HTERT RPE-1 (cell line): Measurements from ENCODE around the gene PLA2G4A.

Experiments used
- in situ Hi-C: fragments of 300-500 bp; cut with MboI; formaldehyde crosslinking; loops from 4 replicates; pipeline ENCODE4 v1.14.3; 2020; ENCODE audit warnings: low sequenced_read_pairs

PLA2G4A gene

GRCh38 chr1:186974774-186975181, 146.0 kb downstream of the PLA2G4A start:
- in situ Hi-C loops = no loop called here

- in situ Hi-C loops = no loop called here
These were observed 146.5 kb downstream of the PLA2G4A start for GRCh38 chr1:186975220-186975619.

DNA sequence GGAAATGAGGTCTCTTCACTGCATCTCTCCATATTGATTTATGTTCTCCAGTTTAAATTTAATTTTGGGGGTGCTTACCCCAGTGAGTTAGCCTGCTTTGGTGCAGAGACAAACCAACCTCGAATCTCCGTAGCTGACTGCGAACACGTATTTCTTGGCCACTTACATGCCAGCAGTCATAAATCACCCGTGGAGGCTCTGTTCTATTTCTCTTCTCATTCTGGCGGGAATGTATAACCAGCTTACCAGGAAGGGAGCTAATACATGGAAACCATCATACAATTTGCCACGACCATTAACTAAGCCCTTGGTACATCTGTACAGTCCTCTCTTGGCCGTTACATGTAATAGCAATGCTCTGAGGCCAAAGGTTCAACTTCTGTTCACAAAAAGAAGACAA, 148.0 kb downstream of the PLA2G4A start:
- in situ Hi-C loops = no loop called here

DNA sequence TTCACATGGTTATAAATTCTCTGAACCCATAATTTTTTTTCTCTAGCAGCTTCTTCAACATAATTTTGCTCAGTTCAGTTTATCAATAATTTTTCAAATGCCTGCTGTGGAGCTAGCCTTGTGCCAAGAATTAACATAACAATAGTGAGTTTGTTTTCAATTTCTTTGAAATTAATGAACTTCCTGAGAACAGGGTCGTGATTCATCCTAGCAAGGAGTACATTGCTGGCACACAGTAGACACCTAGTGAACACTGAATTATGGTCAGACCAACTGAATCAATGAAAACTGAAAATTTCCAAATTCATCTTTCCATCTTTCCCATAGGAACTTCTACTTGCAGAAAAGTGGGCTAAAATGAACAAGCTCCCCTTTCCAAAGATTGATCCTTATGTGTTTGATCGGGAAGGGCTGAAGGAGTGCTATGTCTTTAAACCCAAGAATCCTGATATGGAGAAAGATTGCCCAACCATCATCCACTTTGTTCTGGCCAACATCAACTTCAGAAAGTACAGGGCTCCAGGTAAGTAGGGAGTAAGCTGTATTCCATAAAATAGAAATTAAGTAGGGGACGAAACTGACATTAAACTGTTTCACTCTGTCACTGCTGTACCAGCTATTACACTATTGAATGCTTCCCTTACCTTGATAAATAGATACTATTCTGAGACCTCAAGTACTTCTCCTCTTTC, 148.7 kb downstream of the PLA2G4A start:
- in situ Hi-C loops = no loop called here

DNA sequence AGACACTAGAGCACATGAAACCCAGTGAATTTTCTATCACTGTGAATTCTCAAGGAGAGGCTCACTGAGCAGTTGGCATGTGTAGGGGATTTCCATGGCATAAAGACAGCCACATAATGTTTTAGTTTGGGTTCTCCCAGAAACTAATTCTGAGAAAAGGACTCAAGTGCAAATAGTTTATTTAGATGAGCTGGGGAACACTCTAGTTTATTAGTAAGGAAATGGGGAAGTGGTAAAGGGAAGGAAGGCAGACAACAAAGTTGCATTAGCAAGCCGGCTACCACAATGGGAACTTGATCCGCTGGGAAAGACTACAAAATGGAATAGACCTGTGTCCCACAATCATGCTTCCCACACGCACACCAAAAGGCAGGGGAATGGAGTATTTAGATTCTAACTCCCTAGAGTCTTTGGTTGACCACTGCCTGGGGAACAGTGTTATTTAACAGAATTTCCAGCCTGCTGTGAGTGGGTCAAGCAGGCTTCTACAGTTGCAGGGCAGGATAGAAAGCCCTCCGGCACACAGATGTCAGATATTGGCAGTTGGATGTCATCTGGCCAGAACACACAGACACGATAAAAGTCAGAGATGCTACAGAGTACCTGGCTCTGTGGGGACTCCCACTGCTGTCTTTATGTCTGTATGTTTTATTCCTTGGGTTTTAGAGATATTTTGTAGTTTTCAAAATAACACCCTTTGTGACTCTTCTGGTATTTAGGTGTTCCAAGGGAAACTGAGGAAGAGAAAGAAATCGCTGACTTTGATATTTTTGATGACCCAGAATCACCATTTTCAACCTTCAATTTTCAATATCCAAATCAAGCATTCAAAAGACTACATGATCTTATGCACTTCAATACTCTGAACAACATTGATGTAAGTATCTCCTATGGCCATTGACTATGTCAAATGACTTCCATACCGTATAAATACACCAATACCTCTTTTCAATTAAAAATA, 150.1 kb downstream of the PLA2G4A start:
- in situ Hi-C loops = no loop called here

DNA sequence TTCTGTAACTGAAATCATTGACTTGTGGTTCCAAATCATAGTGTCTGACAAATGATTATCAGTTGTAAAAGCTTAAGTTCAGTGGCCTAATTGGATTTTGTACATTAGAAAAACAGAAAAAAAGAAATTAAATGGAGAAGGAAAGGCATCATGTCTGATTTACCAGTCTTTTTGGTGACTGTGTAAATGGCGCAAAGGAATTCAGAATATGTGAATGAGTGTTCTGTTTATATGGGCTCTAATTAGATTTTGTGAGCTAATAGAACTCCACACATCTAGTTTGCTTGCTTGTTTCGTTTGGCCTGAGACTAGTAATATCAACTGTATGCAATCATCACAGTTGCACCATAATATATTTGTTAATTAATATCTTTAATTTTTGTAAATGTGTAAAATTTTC, 151.7 kb downstream of the PLA2G4A start:
- in situ Hi-C loops = no loop called here

DNA sequence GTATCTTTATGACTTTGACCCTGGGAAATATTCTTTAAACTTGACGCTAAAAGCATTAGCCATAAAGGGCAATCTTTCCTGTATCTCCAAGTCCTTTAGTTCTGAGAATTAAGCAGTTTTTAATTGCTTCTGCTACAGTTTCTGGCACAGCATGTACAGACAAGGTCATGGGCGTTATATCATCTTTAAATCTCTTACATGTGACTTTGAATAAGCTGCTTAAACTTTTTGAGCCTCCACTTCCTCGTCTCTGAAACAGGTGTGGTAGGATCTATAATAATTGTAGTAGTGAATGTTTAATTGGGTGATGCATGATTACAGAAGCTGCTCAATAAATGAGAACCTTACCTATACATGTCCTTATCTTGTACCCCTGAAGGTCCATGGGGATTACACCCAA, 153.4 kb downstream of the PLA2G4A start:
- in situ Hi-C loops = no loop called here

DNA sequence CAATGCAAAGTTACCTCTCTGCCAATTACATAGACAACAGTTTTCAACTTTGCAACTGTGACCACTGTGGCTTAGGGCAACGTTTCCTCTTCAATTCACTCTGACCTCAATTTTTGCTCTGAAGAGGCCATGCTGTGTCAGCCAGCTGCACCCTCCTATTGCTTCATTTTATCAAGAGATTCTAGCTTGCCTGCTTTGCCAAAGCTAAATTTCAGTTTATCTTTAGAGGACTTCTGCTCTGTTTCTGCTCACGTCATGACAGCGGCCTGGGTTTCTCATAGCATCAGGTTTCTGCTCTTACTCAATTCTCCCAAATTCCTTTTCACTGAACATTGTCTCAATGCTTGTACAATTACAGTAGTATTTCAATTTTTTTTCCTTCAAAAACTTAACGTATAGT, 154.6 kb downstream of the PLA2G4A start:
- in situ Hi-C loops = no loop called here

GRCh38 chr1:186984959-186985358, 156.2 kb downstream of the PLA2G4A start:
- in situ Hi-C loops = no loop called here

GRCh38 chr1:186985889-186986491, 157.2 kb downstream of the PLA2G4A start:
- in situ Hi-C loops = no loop called here

DNA sequence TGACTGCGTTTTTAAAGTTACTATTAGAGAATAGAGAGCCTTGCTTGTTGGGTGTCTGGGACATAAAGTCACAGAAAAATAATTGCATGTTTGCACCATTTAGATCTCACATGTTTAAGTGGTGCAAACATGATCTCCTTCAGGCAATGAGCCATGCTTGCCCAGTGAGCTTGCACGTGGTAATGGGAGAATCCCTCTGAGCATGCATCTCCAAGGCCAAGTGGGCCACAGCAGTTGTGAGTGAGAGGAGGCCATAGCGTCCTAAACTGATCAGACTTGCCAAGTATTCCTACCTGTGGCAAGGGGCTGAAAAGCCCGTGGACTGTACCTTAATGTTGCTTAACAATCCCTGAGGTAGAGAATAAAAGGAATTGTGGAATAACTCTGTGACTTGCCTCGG, 158.3 kb downstream of the PLA2G4A start:
- in situ Hi-C loops = no loop called here

GRCh38 chr1:186987769-186988168, 159.0 kb downstream of the PLA2G4A start:
- in situ Hi-C loops = no loop called here

DNA sequence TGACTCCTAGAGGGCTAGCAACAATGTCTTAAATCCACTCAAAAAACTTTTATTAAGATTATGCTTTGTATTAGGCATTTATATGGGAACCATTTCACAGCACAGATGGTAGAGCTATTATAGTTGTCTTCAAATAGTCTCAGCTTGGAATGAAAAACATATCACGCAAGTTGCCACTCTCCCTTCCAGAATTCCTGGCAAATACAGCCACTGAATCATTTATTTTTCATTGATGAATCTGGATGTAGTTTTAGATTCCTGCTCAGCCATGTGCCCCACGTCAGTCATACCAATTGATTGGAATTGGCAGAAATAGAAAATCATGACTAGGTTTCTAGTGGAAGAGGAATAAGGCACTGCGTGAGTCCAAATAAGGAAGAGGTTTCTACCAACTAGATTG, 165.2 kb downstream of the PLA2G4A start:
- in situ Hi-C loops = no loop called here

DNA sequence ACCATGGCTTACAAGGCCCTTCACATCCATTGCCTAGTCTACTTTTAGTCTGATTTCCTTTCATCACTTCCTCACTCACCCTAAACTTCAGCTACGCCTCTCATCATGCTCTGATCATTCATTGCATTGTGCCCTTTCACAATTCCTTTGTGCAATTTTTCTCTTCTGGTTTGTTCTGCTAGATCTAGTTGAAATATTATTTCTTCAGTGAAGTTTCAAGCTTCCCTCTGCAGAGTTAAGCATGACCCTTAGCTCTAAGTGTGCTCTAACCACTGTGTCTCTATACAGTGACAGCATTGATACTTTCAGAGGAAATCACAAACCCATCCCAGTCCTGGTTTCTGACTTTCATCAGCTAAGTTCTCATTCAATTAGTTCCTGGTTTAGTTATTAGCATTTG, 166.1 kb downstream of the PLA2G4A start:
- in situ Hi-C loops = no loop called here

GRCh38 chr1:186996816-186997215, 168.1 kb downstream of the PLA2G4A start:
- in situ Hi-C loops = no loop called here

DNA sequence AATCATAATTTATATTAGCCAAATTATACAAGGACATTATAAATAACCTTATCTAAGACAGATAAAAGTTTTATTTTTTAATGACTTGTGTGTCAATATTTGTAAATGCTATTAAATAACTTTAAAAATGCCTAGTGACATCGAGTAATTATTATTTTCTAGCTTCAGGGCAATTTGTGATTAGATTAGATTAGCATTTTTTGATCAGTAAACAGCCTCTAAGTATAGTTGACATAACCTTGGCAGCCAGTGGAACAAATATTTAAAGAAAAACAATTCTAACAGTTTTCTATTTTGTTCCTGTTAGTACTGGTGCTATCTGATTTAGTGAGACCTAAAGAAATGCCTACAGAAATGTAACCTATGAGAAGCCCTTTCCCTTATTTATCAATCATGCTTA, 169.1 kb downstream of the PLA2G4A start:
- in situ Hi-C loops = no loop called here

GRCh38 chr1:186999506-186999905, 170.8 kb downstream of the PLA2G4A start:
- in situ Hi-C loops = no loop called here

DNA sequence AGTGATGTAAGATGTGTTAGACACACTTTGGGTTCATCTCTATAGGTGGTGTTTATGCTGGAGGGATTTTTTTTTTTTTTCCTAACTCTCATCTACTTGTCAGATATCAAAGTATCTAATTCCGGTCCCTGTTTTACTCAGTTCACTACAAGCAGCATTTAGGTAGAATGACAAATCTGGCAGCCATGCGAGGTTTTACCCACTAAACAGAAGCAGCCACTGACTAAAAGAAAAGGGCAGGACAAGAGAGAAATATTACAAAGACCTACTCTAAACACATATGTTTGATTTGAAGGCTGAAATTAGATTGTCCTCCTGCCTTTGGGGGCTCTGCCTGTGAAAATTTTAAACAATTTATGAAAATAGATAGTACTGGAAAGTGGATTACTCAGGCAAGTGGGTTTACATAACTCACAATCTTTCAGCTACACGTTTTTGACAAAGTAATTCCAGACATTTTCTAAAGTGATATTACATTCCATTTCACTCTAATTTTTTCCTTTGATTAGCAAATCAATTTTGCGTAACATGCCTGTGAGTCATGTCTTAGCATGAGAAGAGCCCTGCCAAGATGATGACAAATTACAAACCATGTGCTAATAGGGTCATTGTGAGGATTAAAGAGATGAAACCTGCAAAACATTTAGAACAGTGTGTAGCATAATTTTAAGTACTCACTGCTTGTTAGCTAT, 172.6 kb downstream of the PLA2G4A start:
- in situ Hi-C loops = no loop called here

- in situ Hi-C loops = no loop called here
These were observed 174.6 kb downstream of the PLA2G4A start for GRCh38 chr1:187003353-187003752.

DNA sequence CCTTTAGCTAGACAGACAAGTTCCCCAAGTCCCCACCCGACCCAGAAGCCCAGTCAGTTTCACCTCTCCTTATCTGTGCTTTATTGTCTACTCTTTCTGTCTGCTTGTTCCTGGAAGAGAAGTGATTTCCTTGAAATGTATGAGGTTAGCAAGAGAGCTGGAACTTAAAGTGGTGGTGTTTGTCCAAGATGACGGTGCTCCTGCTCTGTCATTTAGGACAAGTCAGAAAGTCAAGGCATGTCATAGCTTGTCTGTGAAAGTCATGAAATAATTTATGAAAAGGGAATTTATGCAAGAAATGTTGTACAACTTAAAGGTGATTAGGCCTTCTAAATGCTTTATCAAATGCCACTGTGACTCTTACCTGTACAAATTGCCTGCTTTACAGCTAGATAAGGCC, 178.1 kb downstream of the PLA2G4A start:
- in situ Hi-C loops = no loop called here

DNA sequence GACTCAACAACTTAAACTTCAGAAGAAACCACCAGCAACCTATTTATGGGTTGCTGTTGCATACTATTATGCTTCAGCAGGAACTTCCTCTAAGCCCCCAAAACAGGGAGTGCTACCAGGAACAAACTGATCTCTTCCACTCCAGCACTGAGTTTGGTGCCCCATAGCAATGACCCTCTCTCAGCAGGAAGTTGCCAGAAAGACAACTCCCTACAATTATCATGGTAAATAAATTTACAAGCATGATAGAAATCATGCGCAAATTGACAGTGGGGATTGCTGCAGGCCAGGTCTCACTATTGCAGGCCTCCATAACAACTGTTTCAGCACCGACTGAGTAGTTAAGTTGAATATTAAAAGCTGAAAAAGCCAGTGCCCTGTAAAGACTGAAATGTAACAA, 180.6 kb downstream of the PLA2G4A start:
- in situ Hi-C loops = no loop called here
